ENCODE results near the gene FAM149A.

DNA sequence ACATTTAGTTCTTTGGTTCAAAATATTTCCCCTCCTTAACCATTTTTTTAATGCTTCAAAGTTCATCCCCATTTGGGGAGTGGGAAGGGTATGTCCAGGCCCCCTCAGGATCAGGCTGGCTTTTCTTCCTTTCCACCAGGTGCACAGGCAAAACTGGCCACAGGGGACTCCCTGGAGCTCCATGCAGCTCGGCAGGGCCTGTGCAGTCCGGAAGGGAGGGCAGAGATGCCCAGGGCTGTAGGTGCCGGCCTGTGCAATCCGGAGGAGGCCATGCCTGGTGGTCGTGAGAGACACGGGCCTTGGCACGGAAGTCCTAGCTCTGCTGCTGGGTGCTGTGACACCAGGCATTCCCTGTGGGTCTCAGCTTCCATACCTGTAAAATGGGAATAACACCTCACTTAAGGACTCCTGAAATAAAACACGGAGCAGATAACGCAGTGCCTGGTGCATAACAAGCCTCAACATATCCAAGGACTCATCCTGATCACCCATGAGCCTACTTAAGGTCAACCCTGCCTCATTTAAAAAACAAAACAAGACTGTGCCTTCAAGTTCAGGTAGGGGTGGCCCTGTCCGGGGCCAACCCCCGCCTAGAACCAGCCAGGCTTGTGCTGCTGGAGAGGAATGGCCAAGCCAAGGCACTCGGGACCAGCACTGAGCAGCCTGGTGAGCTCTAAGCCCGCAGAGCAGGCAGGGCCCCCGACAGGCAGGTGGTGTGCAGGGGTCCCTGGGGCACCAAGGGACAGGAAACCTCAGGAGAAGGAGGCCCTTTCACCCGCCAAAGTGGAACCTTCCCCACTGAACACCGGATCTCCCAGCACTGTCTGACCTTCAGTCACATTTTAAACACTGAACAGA, 65.7 kb downstream of the FAM149A start:
- no peak for TF ChIP-seq EGR1 (IDR thresholded peaks at IDR 0.05; ENCODE audit: low read depth in 2 of 2)
- no peak for TF ChIP-seq CTCF (IDR thresholded peaks at IDR 0.05; ENCODE audit: low read depth, low read length, missing input control)
- TF ChIP-seq HNF4G (IDR thresholded peaks at IDR 0.05): no peak
- TF ChIP-seq, protein P1, sequence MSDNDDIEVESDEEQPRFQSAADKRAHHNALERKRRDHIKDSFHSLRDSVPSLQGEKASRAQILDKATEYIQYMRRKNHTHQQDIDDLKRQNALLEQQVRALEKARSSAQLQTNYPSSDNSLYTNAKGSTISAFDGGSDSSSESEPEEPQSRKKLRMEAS (IDR thresholded peaks at IDR 0.05): no peak
- no peak for TF ChIP-seq YY1 (IDR thresholded peaks at IDR 0.05)
- no peak for TF ChIP-seq GABPA (IDR thresholded peaks at IDR 0.05 in 1 of 2, conservative IDR thresholded peaks at IDR 0.05 in 1 of 2)
- no peak for TF ChIP-seq ATF3 (IDR thresholded peaks at IDR 0.05)
- TF ChIP-seq, protein P2, sequence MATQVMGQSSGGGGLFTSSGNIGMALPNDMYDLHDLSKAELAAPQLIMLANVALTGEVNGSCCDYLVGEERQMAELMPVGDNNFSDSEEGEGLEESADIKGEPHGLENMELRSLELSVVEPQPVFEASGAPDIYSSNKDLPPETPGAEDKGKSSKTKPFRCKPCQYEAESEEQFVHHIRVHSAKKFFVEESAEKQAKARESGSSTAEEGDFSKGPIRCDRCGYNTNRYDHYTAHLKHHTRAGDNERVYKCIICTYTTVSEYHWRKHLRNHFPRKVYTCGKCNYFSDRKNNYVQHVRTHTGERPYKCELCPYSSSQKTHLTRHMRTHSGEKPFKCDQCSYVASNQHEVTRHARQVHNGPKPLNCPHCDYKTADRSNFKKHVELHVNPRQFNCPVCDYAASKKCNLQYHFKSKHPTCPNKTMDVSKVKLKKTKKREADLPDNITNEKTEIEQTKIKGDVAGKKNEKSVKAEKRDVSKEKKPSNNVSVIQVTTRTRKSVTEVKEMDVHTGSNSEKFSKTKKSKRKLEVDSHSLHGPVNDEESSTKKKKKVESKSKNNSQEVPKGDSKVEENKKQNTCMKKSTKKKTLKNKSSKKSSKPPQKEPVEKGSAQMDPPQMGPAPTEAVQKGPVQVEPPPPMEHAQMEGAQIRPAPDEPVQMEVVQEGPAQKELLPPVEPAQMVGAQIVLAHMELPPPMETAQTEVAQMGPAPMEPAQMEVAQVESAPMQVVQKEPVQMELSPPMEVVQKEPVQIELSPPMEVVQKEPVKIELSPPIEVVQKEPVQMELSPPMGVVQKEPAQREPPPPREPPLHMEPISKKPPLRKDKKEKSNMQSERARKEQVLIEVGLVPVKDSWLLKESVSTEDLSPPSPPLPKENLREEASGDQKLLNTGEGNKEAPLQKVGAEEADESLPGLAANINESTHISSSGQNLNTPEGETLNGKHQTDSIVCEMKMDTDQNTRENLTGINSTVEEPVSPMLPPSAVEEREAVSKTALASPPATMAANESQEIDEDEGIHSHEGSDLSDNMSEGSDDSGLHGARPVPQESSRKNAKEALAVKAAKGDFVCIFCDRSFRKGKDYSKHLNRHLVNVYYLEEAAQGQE (IDR thresholded peaks at IDR 0.05): no peak
- TF ChIP-seq JUND (IDR thresholded peaks at IDR 0.05): no peak

Measured in liver (tissue), 3 donors.